PC-3 (cell line): ENCODE results near the gene LRP1B. TPM values are rescaled to one million over a fixed set of nuclear protein-coding genes. Genes with fewer than 3 reads are reported as not detected.
A peak's percentile ranks its signal among the peaks of the same experiment; 100 is the strongest.

Experiments
- ATAC-seq: fragments of 200-7000 bp; cut with Tn5 transposase; 2 replicates; pipeline ENCODE4 v1.9.1; 2020; ENCODE audit warnings: mild to moderate bottlenecking, moderate library complexity
- BruUV-seq: library from RNA; stranded (reverse); fragments of 400-500 nt; replicated peaks from 2 replicates; lab custom pipeline; 2021; lab: Mats Ljungman, UMichigan
- CTCF ChIA-PET: fragments of 300-600 bp; sonication (Branson Sonifier 250); formaldehyde crosslinking; loops from one replicate; lab custom pipeline; 2022; ENCODE audit warnings: antibody characterized with exemption; lab: Charles Lee
- POLR2A ChIA-PET: fragments of 300-600 bp; sonication (Branson Sonifier 250); formaldehyde crosslinking; loops from one replicate; lab custom pipeline; 2022; ENCODE audit warnings: antibody characterized with exemption; ENCODE audit not compliant: unreplicated experiment; lab: Charles Lee
- DNase-seq: peaks from one replicate; pipeline ENCODE4 v3.0.0-alpha.2; 2015
- H2AFZ ChIP-seq: fragments of 300-600 bp; sonication (generic); 2 replicates; pipeline ENCODE4 v1.6.0; 2016; ENCODE audit warnings: antibody characterized with exemption, low read length
- H3F3A ChIP-seq: fragments of 300-600 bp; sonication (generic); one replicate; pipeline ENCODE4 v1.6.0; 2017; ENCODE audit warnings: antibody characterized with exemption, low read length, control low read depth, mild to moderate bottlenecking; ENCODE audit not compliant: unreplicated experiment
- H3K27ac ChIP-seq: fragments of 300-600 bp; sonication (generic); 2 replicates; pipeline ENCODE4 v1.5.1; 2016; ENCODE audit warnings: mild to moderate bottlenecking, low read length
- H3K27me3 ChIP-seq: fragments of 300-600 bp; sonication (generic); 2 replicates; pipeline ENCODE4 v1.6.1; 2016; ENCODE audit warnings: low read length, mixed read lengths
- H3K36me3 ChIP-seq: fragments of 300-600 bp; sonication (generic); 2 replicates; pipeline ENCODE4 v1.6.1; 2016; ENCODE audit warnings: low read depth, mixed run types, low read length, mixed read lengths
- H3K4me1 ChIP-seq: fragments of 300-600 bp; sonication (generic); 2 replicates; pipeline ENCODE4 v1.5.1; 2016; ENCODE audit warnings: low read length; ENCODE audit not compliant: insufficient read depth
- H3K4me2 ChIP-seq: fragments of 300-600 bp; sonication (generic); 2 replicates; pipeline ENCODE4 v1.6.0; 2016; ENCODE audit warnings: low read length
- H3K4me3 ChIP-seq: fragments of 300-600 bp; sonication (generic); 2 replicates; pipeline ENCODE4 v1.5.1; 2016; ENCODE audit warnings: mild to moderate bottlenecking, low read length, mixed read lengths
- H3K79me2 ChIP-seq: fragments of 300-600 bp; sonication (generic); 2 replicates; pipeline ENCODE4 v1.6.1; 2017; ENCODE audit warnings: low read length, mixed read lengths
- H3K9ac ChIP-seq: fragments of 300-600 bp; sonication (generic); 2 replicates; pipeline ENCODE4 v1.6.0; 2016; ENCODE audit warnings: mild to moderate bottlenecking, low read length
- H3K9me2 ChIP-seq: fragments of 300-600 bp; sonication (generic); replicated peaks from 2 replicates; pipeline ENCODE4 v1.6.1; 2016; ENCODE audit warnings: mixed run types, low read length, mixed read lengths
- H3K9me3 ChIP-seq: fragments of 300-600 bp; sonication (generic); 2 replicates; pipeline ENCODE4 v1.6.1; 2016; ENCODE audit warnings: low read length, mixed read lengths
- H4K20me1 ChIP-seq: fragments of 300-600 bp; sonication (generic); 2 replicates; pipeline ENCODE4 v1.6.1; 2016; ENCODE audit warnings: low read length, mixed read lengths
- CTCF ChIP-seq: fragments of 300-600 bp; sonication (generic); conservative IDR thresholded peaks from 2 replicates; pipeline ENCODE4 v1.5.1; 2017; ENCODE audit warnings: antibody characterized with exemption, low read depth, mild to moderate bottlenecking, low read length
- EZH2 ChIP-seq: fragments of 300-600 bp; sonication (generic); IDR thresholded peaks from one replicate; pipeline ENCODE4 v1.6.1; 2017; ENCODE audit warnings: antibody characterized with exemption, mild to moderate bottlenecking, low read length; ENCODE audit not compliant: unreplicated experiment
- EZH2phosphoT487 ChIP-seq: fragments of 300-600 bp; sonication (generic); IDR thresholded peaks from 2 replicates; pipeline ENCODE4 v1.6.1; 2018; ENCODE audit warnings: mild to moderate bottlenecking, antibody characterized with exemption, low read length, borderline replicate concordance
- intact Hi-C: fragments of 100-400 bp; cut with micrococcal nuclease; formaldehyde crosslinking; loops from 2 replicates; pipeline ENCODE4 v1.9.0; 2023
- total RNA-seq: library from RNA; depleted of rRNA; stranded (reverse); fragments of >200 nt; gene quantifications from 2 replicates; pipeline ENCODE4 v1.2.3, GENCODE V29; 2014

The LRP1B gene
- total RNA-seq, 1 experiment from 2014 or later, result 0.04 TPM

DNA sequence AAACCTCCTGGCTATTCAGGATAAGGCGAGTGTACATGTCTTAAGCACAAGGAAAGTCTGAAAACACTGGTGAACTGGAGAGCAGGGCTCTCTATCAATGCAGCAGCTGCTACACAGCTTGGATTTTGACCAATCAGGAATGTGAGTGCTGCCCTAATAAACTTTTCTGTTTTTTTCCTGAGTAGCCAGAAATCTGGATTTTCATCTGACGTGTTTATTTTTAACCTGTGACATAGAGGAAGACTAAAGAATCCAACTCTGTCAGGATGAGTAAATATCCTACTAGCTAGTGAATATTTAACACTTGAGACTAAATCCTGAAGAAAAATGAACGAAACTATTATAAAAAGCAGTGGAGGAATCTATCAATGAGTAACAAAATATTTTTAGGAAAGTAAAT is 1638.9 kb downstream of the LRP1B start:
- no peaks in the 10 kb centered on the region for H3K79me2 ChIP-seq
- BruUV-seq, result no TSS peak
- H3K27me3 ChIP-seq, result no peaks in the 10 kb centered on the region
- no peak for ATAC-seq
- H3K9me3 ChIP-seq, result no peaks in the 10 kb centered on the region
- no peaks in the 10 kb centered on the region for H3K4me1 ChIP-seq
- H3F3A ChIP-seq, result no peaks in the 10 kb centered on the region
- no peaks in the 10 kb centered on the region for H3K9me2 ChIP-seq
- intact Hi-C loops, result no loop called here
- H3K36me3 ChIP-seq, result no peaks in the 10 kb centered on the region
- no peak overlapping the region for H3K4me2 ChIP-seq
- no peaks in the 10 kb centered on the region for H4K20me1 ChIP-seq
- no peak overlapping the region for H3K27ac ChIP-seq
- H2AFZ ChIP-seq, result no peak overlapping the region
- H3K9ac ChIP-seq, result no peak overlapping the region
- POLR2A ChIA-PET, result no interaction called here
- no peak overlapping the region for H3K4me3 ChIP-seq
- CTCF ChIA-PET, result no interaction called here
- TF ChIP-seq CTCF (no peak), EZH2 (no peak), EZH2phosphoT487 (no peak)
- DNase-seq, result no peak

GRCh38 chr2:140489193-140489592 is 1641.6 kb downstream of the LRP1B start:
- no peak for TF ChIP-seq EZH2phosphoT487
- TF ChIP-seq CTCF, result no peak
- no peak for TF ChIP-seq EZH2
- Histone ChIP-seq H3K27me3 (no peaks in the 10 kb centered on the region), H3K4me3 (no peak overlapping the region), H3K36me3 (no peaks in the 10 kb centered on the region), H3K4me2 (no peak overlapping the region), H3K9me2 (no peaks in the 10 kb centered on the region), H4K20me1 (no peaks in the 10 kb centered on the region), H3F3A (no peaks in the 10 kb centered on the region), H3K9me3 (no peaks in the 10 kb centered on the region), H3K9ac (no peak overlapping the region), H3K4me1 (no peaks in the 10 kb centered on the region), H2AFZ (no peak overlapping the region), H3K79me2 (no peaks in the 10 kb centered on the region), H3K27ac (no peak overlapping the region)
- intact Hi-C loops, result no loop called here
- DNase-seq, result no peak
- no TSS peak for BruUV-seq
- POLR2A ChIA-PET, result no interaction called here
- no peak for ATAC-seq
- CTCF ChIA-PET, result no interaction called here

DNA sequence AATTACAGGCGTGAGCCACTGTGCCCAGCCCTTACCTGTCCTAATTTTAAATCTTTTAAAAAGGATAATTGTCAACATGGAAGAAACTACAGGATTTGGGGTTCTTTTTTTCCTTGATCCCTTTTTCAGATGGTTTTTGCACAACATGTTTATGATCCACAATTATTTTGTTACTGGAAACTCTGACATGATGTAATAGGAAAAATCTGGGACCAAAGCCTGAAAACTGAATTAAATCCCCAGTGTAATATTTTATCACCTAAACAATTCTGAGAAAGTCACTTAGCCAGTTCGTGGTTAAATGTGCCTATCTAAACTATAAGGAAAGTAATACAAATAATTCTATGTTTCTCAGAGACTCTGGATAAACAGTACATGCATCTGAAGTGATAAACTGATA is 1649.7 kb downstream of the LRP1B start:
- Histone ChIP-seq H3K36me3 (no peaks in the 10 kb centered on the region), H3K4me3 (no peak overlapping the region), H2AFZ (0 out of 2 replicates have a peak overlapping the region, but pooled peaks have one; percentile 40), H3K9me3 (no peaks in the 10 kb centered on the region), H3K4me1 (no peaks in the 10 kb centered on the region), H3K27ac (no peak overlapping the region), H3K27me3 (no peaks in the 10 kb centered on the region), H3K4me2 (no peak overlapping the region), H4K20me1 (no peaks in the 10 kb centered on the region), H3F3A (no peaks in the 10 kb centered on the region), H3K9ac (no peak overlapping the region), H3K79me2 (no peaks in the 10 kb centered on the region), H3K9me2 (no peaks in the 10 kb centered on the region)
- intact Hi-C loops, result no loop called here
- no peak for TF ChIP-seq EZH2phosphoT487
- no peak for TF ChIP-seq CTCF
- TF ChIP-seq EZH2, result no peak
- no peak for DNase-seq
- no TSS peak for BruUV-seq
- no peak for ATAC-seq
- POLR2A ChIA-PET, result no interaction called here
- CTCF ChIA-PET, result no interaction called here
